Naive thymus-derived CD8-positive, alpha-beta T cell (primary cell): ENCODE measurements around the gene SIRT7. TPM values are rescaled to one million over a fixed set of nuclear protein-coding genes. Genes with fewer than 3 reads are reported as not detected.
A peak's percentile ranks its signal among the peaks of the same experiment; 100 is the strongest.

ENCODE experiments used
- ATAC-seq, 2 donors: fragments of 150-1000 bp; cut with Tn5 transposase in 1 of 2; sonication (Bioruptor Pico), chemical (Tn5 transposase) in 1 of 2; 1 replicate in 1 of 2; 2 replicates in 1 of 2; pipeline ENCODE4 v1.10.0; 2021; ENCODE audit warnings: mild to moderate bottlenecking in 2 of 2, moderate library complexity in 2 of 2
- POLR2A ChIA-PET: fragments of 350-600 bp; sonication (Branson Sonifier 250); formaldehyde crosslinking; loops from one replicate; lab custom pipeline; 2021; ENCODE audit warnings: antibody characterized with exemption; lab: Charles Lee
- DNase-seq, 10 donors: peaks; one replicate each; pipeline versions ENCODE4 v3.0.0 to v3.0.0-alpha.2; 2020 to 2022
- H3K27ac Mint-ChIP-seq, 10 donors: one replicate each; pipeline ENCODE4 v1.8.0; 2020 to 2022; ENCODE audit warnings: mild to moderate bottlenecking in 10 of 10, mixed read lengths in 10 of 10, moderate library complexity in 4 of 10, inconsistent platforms in 1 of 10
- H3K27me3 Mint-ChIP-seq, 5 donors: one replicate each; pipeline ENCODE4 v1.8.0; 2021 to 2022; ENCODE audit warnings: mixed read lengths in 5 of 5
- H3K36me3 Mint-ChIP-seq, 3 donors: one replicate each; pipeline ENCODE4 v1.8.0; 2020 to 2022; ENCODE audit warnings: mixed read lengths in 3 of 3, mild to moderate bottlenecking in 2 of 3, inconsistent platforms in 1 of 3
- H3K4me1 Mint-ChIP-seq, 4 donors: one replicate each; pipeline ENCODE4 v1.8.0; 2021 to 2022; ENCODE audit warnings: mixed read lengths in 4 of 4
- H3K4me3 Mint-ChIP-seq, 10 donors: one replicate each; pipeline ENCODE4 v1.8.0; 2020 to 2022; ENCODE audit warnings: mild to moderate bottlenecking in 10 of 10, mixed read lengths in 10 of 10, moderate library complexity in 6 of 10, inconsistent platforms in 1 of 10
- H3K9me3 Mint-ChIP-seq, 9 donors: one replicate each; pipeline ENCODE4 v1.8.0; 2020 to 2022; ENCODE audit warnings: mixed read lengths in 9 of 9, mild to moderate bottlenecking in 3 of 9, inconsistent platforms in 1 of 9, moderate library complexity in 1 of 9
- polyA plus RNA-seq, 3 donors: library from polyadenylated mRNA; unstranded; fragments of 300-500 nt; fragmentation: Illumina TruSeq; gene quantifications; one replicate each; pipeline ENCODE4 v1.2.3, GENCODE V29; 2021
- total RNA-seq, 8 experiments: library from RNA in 2 of 8; stranded (reverse) in 2 of 8; gene quantifications; one replicate each; pipeline ENCODE4 v1.2.3 and lab custom pipeline; 2021 to 2026

The SIRT7 gene
- total and polyA plus RNA-seq, 5 experiments from 2014 or later = 21.3 to 70.8 (median 30.6) TPM

- H3K27me3 Mint-ChIP-seq = no peaks in the 10 kb centered on the region
Measured at GRCh38 chr17:81951785-81952684, 34.1 kb upstream of the SIRT7 start.

GRCh38 chr17:81950501-81950900 lies 32.5 kb upstream of the SIRT7 start:
- no peaks in the 10 kb centered on the region for H3K36me3 Mint-ChIP-seq
- H3K4me3 Mint-ChIP-seq = no peak overlapping the region
- no peaks in the 10 kb centered on the region for H3K27me3 Mint-ChIP-seq
- no peak for ATAC-seq
- no peak for DNase-seq
- no peak overlapping the region for H3K27ac Mint-ChIP-seq
- POLR2A ChIA-PET = interaction anchor here (0.8 kb wide), 1 partner anchor 12 kb away, joined by 3 read pairs; no protein-coding TSS in a partner anchor
- no peaks in the 10 kb centered on the region for H3K9me3 Mint-ChIP-seq
- H3K4me1 Mint-ChIP-seq = peaks cover 4 to 8% (median 5%) of the 10 kb centered on the region in 4 donors

More at GRCh38 chr17:81951785-81952684, 34.1 kb upstream of the SIRT7 start:
- POLR2A ChIA-PET = interaction anchor here (0.6 to 1.3 kb wide), 2 partner anchors 8 to 82 kb away, joined by 3 to 4 read pairs; no protein-coding TSS in a partner anchor
- Mint-ChIP-seq H3K36me3 (no peaks in the 10 kb centered on the region), H3K4me3 (peak overlapping the region in 2 of 10 donors; percentile 38 to 46), H3K27ac (peak overlapping the region in 5 of 10 donors; percentile 22 to 70 (median 35)), H3K4me1 (peaks cover 4 to 8% (median 5%) of the 10 kb centered on the region in 4 donors), H3K9me3 (no peaks in the 10 kb centered on the region)
- no peak for ATAC-seq
- no peak for DNase-seq

GRCh38 chr17:81948635-81949378 lies 30.8 kb upstream of the SIRT7 start:
- Mint-ChIP-seq H3K4me1 (peaks cover 4 to 8% (median 5%) of the 10 kb centered on the region in 4 donors), H3K36me3 (no peaks in the 10 kb centered on the region), H3K27ac (no peak overlapping the region), H3K4me3 (no peak overlapping the region), H3K9me3 (no peaks in the 10 kb centered on the region), H3K27me3 (no peaks in the 10 kb centered on the region)
- ATAC-seq (no peak), DNase-seq (no peak)
- POLR2A ChIA-PET = no interaction called here

- POLR2A ChIA-PET = no interaction called here
- DNase-seq = no peak
- H3K4me3 Mint-ChIP-seq = no peak within 1 kb of the TSS
- no peak within 1 kb of the TSS for H3K27ac Mint-ChIP-seq
- no peak for ATAC-seq
- no peaks in the 10 kb centered on the region for H3K9me3 Mint-ChIP-seq
- H3K4me1 Mint-ChIP-seq = peaks cover 4 to 6% (median 4%) of the 10 kb centered on the region in 4 donors
- no peaks in the 10 kb centered on the region for H3K27me3 Mint-ChIP-seq
- no peaks in the 10 kb centered on the region for H3K36me3 Mint-ChIP-seq
Measured at GRCh38 chr17:81947189-81947588, 29.2 kb upstream of the SIRT7 start, which contains the start of gene MYADML2. MYADML2 (minus strand) TSS chr17:81947233; CDS start chr17:81941741, 5,492 bp downstream.

- no peak overlapping the region for H3K27ac Mint-ChIP-seq
- POLR2A ChIA-PET = interaction anchor here (0.7 kb wide), 2 partner anchors 8 to 52 kb away, joined by 3 to 4 read pairs; no protein-coding TSS in a partner anchor
- DNase-seq (no peak), ATAC-seq (no peak)
- H3K27me3 Mint-ChIP-seq = peaks cover 0 to 7% (median 0%) of the 10 kb centered on the region in 5 donors
- no peak overlapping the region for H3K4me3 Mint-ChIP-seq
- H3K9me3 Mint-ChIP-seq = no peaks in the 10 kb centered on the region
- peaks cover 0 to 2% (median 1%) of the 10 kb centered on the region in 4 donors for H3K4me1 Mint-ChIP-seq
- H3K36me3 Mint-ChIP-seq = no peaks in the 10 kb centered on the region
Measured at GRCh38 chr17:81944858-81945257, 26.9 kb upstream of the SIRT7 start.

GRCh38 chr17:81942167-81942553 lies 24.2 kb upstream of the SIRT7 start:
- Mint-ChIP-seq H3K27me3 (peaks cover 0 to 7% (median 0%) of the 10 kb centered on the region in 5 donors), H3K9me3 (no peaks in the 10 kb centered on the region), H3K4me1 (peaks cover 0 to 7% (median under 1%) of the 10 kb centered on the region in 4 donors), H3K4me3 (peak overlapping the region in 1 of 10 donors; percentile 24), H3K36me3 (no peaks in the 10 kb centered on the region), H3K27ac (no peak overlapping the region)
- DNase-seq (no peak), ATAC-seq (no peak)
- POLR2A ChIA-PET = no interaction called here

- ATAC-seq (no peak), DNase-seq (no peak)
- H3K4me1 Mint-ChIP-seq = peaks cover 0 to 8% (median under 1%) of the 10 kb centered on the region in 4 donors
- no peaks in the 10 kb centered on the region for H3K9me3 Mint-ChIP-seq
- H3K4me3 Mint-ChIP-seq = no peak overlapping the region
- no peak overlapping the region for H3K27ac Mint-ChIP-seq
- peaks cover 0 to 7% (median 0%) of the 10 kb centered on the region in 5 donors for H3K27me3 Mint-ChIP-seq
- POLR2A ChIA-PET = interaction anchor here (0.7 kb wide), 1 partner anchor 14 kb away, joined by 3 read pairs; the partner anchor contains the start of gene MAFG
- no peaks in the 10 kb centered on the region for H3K36me3 Mint-ChIP-seq
Measured at GRCh38 chr17:81941484-81942166, 23.6 kb upstream of the SIRT7 start.

GRCh38 chr17:81940538-81941483 lies 22.8 kb upstream of the SIRT7 start:
- Mint-ChIP-seq H3K9me3 (no peaks in the 10 kb centered on the region), H3K4me3 (no peak overlapping the region), H3K27me3 (peaks cover 0 to 7% (median 0%) of the 10 kb centered on the region in 5 donors), H3K4me1 (peaks cover 0 to 13% (median under 1%) of the 10 kb centered on the region in 4 donors), H3K27ac (peak overlapping the region in 2 of 10 donors; percentile 9 to 35), H3K36me3 (no peaks in the 10 kb centered on the region)
- POLR2A ChIA-PET = interaction anchor here (0.7 to 0.9 kb wide), 2 partner anchors 10 to 13 kb away, joined by 3 read pairs; partner anchors contain the start of gene MAFG
- ATAC-seq (no peak), DNase-seq (no peak)

- Mint-ChIP-seq H3K9me3 (no peaks in the 10 kb centered on the region), H3K4me1 (peaks cover 0 to 16% (median under 1%) of the 10 kb centered on the region in 4 donors), H3K36me3 (no peaks in the 10 kb centered on the region), H3K27ac (no peak overlapping the region), H3K4me3 (no peak overlapping the region), H3K27me3 (peaks cover 0 to 7% (median 0%) of the 10 kb centered on the region in 5 donors)
- POLR2A ChIA-PET = interaction anchor here (0.7 to 0.9 kb wide), 2 partner anchors 9 to 13 kb away, joined by 3 read pairs; partner anchors contain the start of gene MAFG
- DNase-seq (no peak), ATAC-seq (no peak)
Measured at GRCh38 chr17:81939881-81940385, 22.0 kb upstream of the SIRT7 start.

- Mint-ChIP-seq H3K9me3 (no peaks in the 10 kb centered on the region), H3K36me3 (no peaks in the 10 kb centered on the region), H3K4me1 (peaks cover 0 to 16% (median under 1%) of the 10 kb centered on the region in 4 donors), H3K27ac (no peak overlapping the region), H3K4me3 (peak overlapping the region in 1 of 10 donors; percentile 10), H3K27me3 (peaks cover 0 to 7% (median 0%) of the 10 kb centered on the region in 5 donors)
- POLR2A ChIA-PET = interaction anchor here (1.1 to 1.3 kb wide), 2 partner anchors 11 kb away, joined by 3 to 4 read pairs; partner anchors contain the start of gene MAFG
- ATAC-seq (no peak), DNase-seq (no peak)
Measured at GRCh38 chr17:81939218-81939617, 21.2 kb upstream of the SIRT7 start.

- Mint-ChIP-seq H3K27me3 (peaks cover 0 to 8% (median 3%) of the 10 kb centered on the region in 5 donors), H3K27ac (peak overlapping the region in 4 of 10 donors; percentile 11 to 52 (median 24)), H3K4me1 (peaks cover 3 to 24% (median 7%) of the 10 kb centered on the region in 4 donors), H3K9me3 (no peaks in the 10 kb centered on the region), H3K4me3 (peak overlapping the region in 7 of 10 donors; percentile 21 to 59 (median 41)), H3K36me3 (no peaks in the 10 kb centered on the region)
- no peak for DNase-seq
- POLR2A ChIA-PET = interaction anchor here (1.3 to 1.4 kb wide), 2 partner anchors 9 to 10 kb away, joined by 4 to 5 read pairs; no protein-coding TSS in a partner anchor
- ATAC-seq = no peak
Measured at GRCh38 chr17:81935709-81936084, 17.7 kb upstream of the SIRT7 start.
